ENCODE results near the gene KCTD11.

DNA sequence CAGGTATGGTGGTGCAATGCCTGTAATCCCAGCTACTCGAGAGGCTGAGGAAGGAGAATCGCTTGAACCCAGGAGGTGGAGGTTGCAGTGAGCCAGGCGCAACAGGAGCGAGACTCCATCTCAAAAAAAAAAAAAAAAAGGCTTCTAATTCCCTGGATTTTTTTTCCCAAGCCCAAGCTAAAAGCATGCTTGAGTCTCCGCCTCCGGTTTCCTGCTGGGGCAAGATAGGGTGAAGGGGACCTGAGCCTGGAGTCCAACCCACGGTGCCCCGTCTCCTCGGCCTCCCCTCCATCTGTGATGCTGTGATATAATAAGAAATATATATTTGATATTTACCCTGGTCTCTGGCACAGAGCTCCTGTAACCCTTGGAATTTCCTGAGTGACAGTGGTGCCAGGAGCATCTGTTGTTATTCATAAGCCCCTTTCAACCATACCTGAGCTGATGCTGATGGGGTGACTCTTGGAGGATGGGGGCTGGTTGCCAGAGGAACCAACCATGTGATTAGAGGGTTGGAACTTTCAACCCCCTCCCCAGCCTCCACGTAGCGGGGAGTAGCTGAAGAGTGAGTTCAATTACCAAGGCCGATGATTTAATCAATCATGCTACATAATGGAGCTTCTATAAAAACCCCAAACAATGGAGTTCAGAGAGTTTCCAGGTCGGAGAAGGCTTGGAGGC is 16.1 kb downstream of the KCTD11 start:
- TF ChIP-seq, protein P1, sequence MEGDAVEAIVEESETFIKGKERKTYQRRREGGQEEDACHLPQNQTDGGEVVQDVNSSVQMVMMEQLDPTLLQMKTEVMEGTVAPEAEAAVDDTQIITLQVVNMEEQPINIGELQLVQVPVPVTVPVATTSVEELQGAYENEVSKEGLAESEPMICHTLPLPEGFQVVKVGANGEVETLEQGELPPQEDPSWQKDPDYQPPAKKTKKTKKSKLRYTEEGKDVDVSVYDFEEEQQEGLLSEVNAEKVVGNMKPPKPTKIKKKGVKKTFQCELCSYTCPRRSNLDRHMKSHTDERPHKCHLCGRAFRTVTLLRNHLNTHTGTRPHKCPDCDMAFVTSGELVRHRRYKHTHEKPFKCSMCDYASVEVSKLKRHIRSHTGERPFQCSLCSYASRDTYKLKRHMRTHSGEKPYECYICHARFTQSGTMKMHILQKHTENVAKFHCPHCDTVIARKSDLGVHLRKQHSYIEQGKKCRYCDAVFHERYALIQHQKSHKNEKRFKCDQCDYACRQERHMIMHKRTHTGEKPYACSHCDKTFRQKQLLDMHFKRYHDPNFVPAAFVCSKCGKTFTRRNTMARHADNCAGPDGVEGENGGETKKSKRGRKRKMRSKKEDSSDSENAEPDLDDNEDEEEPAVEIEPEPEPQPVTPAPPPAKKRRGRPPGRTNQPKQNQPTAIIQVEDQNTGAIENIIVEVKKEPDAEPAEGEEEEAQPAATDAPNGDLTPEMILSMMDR (IDR thresholded peaks at IDR 0.05) = no peak
- TF ChIP-seq POLR2AphosphoS5 (IDR thresholded peaks at IDR 0.05) = no peak
- no peak for TF ChIP-seq POLR2A (IDR thresholded peaks at IDR 0.05)
- TF ChIP-seq EP300 (IDR thresholded peaks at IDR 0.05) = no peak
